D341Med (cell line): ENCODE measurements around the gene DPYD.
A peak's percentile ranks its signal among the peaks of the same experiment; 100 is the strongest.

Source experiments
- DNase-seq: peaks from one replicate; pipeline ENCODE4 v3.0.0; 2012; ENCODE audit warnings: low spot score

DPYD gene

GRCh38 chr1:97138515-97139032 lies 782.3 kb downstream of the DPYD start:
- DNase-seq = peak; percentile 40

GRCh38 chr1:97137862-97138514 lies 782.8 kb downstream of the DPYD start:
- peak; percentile 71 for DNase-seq

GRCh38 chr1:97136996-97137395 lies 783.8 kb downstream of the DPYD start:
- no peak for DNase-seq

DNA sequence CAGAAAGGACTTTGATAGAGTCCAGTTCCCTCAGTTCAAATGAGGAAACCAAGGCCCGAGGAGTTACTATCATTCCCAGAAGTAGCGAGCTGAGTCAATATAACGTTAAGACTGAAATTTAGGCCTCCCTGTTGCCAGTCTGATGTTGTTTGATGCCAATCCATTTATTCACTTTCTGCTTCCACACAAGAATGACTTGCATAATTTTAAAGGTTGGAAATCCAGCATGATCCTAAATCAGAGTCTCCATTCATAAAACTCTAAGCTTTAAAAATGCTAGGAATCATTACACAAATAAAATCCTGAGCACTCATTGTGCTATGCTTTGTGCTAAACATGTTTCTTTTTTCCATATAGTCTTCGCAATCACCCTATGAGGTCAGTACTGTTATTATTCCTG lies 784.9 kb downstream of the DPYD start:
- DNase-seq = no peak

GRCh38 chr1:97128426-97128825 lies 792.4 kb downstream of the DPYD start:
- DNase-seq = no peak

DNA sequence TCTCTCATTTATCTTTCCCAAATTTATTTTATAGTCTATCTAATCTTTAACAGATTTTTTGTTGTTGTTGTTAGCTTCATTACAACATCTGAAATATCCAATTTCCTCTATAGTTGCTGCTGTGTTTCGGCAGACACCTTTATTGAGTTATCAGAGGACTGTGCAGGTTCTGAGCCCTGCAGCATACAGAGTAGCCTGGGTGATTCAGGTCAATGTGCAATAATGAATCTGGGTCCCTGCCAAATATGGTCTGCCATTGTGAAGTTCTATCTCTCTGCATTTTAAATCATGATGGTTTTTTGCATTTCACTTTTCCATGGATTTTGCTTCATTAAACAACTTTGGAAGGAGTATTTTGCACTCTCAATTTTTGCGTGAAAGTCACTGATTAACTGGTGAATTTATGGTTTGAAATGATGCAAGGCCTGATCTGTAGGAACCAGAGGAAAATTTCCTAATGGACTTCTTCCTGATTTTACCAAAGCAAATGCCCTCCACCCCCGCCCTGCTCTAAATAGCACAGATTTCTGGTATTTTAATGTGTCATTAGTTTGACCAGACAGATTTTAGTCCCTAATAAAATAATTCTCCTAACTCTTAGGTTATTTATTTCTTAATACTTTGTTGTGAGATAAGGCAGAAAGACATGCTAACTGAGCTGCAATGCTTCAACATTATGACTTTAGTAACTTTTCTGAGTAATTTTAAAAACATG lies 797.0 kb downstream of the DPYD start:
- no peak for DNase-seq

GRCh38 chr1:97120806-97121205 lies 800.0 kb downstream of the DPYD start:
- no peak for DNase-seq

GRCh38 chr1:97119260-97120158 lies 801.3 kb downstream of the DPYD start:
- no peak for DNase-seq

DNA sequence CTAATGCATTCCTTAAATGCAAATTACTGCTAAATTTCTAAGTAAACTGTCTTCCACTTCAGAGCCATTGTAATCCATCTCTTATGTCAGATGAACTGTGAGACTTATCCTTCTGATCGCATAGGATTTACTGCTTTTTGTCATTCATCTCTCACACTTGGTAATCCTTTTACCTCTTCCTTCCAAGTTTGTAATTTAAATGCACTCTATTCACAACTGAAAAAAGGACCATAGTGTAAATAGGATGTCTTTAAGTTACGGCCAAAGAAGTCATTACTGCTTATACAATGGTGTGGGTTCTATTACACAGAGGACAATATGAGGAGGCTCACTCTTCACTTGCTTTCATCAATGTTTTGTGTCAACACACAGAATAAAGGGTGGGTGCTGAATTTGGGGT lies 806.0 kb downstream of the DPYD start:
- DNase-seq = no peak

- DNase-seq = no peak
Observed at GRCh38 chr1:97112442-97112841, 808.4 kb downstream of the DPYD start.

DNA sequence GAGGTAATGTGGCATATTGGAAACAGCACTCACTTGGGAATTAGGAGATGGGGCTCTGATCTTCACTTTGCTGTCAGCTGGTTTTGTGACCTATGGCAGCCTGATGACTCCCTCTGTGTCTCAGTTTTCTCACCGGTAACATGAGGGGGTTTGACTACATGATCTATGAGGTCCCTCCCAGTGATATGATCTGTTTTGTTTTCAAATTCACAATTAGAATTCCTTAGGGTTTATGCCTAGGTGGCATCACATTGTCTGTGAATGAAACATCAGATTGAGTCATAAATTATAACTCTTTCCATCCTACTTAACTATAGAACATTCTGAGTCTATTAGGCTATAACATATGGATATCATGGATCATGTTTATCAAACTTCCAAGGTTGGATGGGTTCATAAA lies 812.7 kb downstream of the DPYD start:
- DNase-seq = no peak

- DNase-seq = no peak
Observed at GRCh38 chr1:97105531-97105930, 815.3 kb downstream of the DPYD start.

DNA sequence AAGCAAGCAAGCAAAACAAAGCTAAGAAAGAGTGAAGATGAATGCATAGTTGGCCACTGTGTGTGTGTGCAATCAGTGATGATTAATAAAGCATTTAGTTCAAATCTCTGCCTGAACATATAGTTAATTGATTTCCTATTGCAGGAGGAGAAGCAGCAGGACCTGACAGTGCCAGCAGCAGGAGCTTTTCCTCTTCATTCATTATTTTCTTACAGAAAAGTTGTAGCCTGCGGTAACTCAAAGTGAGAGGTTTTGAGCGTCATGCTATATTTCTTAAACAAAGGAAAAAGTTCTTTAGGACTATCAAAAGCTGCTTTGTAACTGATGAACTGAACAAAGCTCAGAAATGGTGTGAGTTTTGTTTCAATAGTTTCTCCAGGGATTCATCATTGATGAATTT lies 819.3 kb downstream of the DPYD start:
- DNase-seq = no peak

- no peak for DNase-seq
Observed at GRCh38 chr1:97097404-97097925, 823.4 kb downstream of the DPYD start.

GRCh38 chr1:97095764-97096163 lies 825.1 kb downstream of the DPYD start:
- no peak for DNase-seq

- DNase-seq = no peak
Observed at GRCh38 chr1:97094247-97094972, 826.4 kb downstream of the DPYD start.

DNA sequence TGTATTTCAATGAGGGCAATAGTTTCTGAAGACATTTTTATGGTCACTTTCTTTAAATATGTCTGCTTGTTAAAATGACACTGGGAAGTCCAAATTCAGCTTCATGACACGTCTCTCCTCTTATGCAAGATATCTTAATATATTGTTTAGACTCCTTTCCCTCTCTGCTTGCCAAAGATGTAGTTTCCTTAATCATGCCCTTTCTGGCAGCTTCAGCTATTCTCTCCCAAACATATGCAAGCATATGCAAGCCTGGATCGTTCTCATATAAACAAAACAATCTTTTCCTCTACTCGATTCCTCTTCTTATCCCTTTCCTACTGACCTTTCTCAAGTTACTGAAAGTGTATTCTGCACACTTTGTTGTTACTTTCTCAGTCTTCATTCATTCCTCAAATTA lies 827.1 kb downstream of the DPYD start:
- DNase-seq = no peak

GRCh38 chr1:97092824-97093223 lies 828.0 kb downstream of the DPYD start:
- no peak for DNase-seq

- DNase-seq = no peak
Observed at GRCh38 chr1:97091679-97092078, 829.2 kb downstream of the DPYD start.

GRCh38 chr1:97091263-97091662 lies 829.6 kb downstream of the DPYD start:
- no peak for DNase-seq

DNA sequence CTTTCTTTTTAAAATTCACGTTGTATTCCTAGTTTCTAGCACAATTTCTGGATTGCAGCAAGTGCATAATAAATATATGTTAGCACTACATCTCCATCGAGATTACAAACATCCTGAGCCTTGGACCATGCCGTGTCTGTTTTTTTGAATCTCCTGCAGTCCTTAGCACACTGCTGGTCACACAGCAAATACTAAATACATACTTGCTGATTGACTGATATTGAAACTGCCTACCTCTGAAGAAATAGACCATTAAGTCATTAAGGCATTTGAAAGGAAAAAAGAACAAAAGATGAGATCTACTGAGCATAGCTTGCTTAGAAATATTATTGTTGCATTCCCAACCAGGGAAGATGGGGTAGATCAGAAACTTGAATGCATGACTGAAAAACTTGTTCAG lies 830.1 kb downstream of the DPYD start:
- no peak for DNase-seq

DNA sequence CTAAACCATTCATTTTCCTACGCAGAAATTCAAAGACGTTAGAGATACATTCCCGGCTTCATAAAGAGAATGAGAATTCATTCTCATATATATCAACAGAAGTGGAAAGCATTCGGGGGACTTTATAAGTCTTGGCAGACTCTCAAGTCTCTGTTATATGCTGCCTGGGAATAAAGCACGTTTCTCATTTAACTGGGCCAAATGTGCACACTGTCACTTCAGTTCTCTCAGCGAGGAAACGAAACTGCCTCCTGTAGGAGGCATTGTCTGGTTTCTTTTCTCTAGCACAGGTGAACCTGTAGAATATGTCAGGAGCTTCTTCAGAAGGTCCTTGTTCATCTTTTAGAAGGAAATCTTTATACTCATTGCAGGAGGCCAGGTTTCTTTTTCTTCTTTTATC lies 831.7 kb downstream of the DPYD start:
- DNase-seq = no peak
